ENCODE data around the gene CYP27A1. TPM values are rescaled to one million over a fixed set of nuclear protein-coding genes. Genes with fewer than 3 reads are reported as not detected.

Gene CYP27A1
- total and polyA plus RNA-seq, 2 of the 4 experiments (the other 2 are of a cell fraction), result 5.2 to 5.3 TPM

DNA sequence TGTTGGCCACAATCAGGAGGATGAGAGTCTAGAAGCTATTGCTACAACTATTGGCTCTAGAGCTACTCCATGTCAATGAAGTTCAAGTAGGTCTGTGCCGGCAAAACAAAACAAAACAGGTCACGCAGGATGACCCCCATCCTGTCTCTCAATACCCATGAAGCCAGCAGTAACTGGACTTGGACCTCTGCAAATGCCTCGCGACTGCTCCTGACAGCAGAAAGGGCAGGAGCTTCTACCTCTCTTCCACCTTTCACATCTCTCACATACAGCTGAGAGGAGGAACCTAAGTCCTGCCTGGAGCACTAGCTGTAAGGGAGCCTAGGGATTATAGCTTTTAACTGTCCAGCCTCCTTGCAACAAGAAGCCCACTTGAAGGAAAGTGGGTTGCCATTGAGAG lies 33.7 kb downstream of the CYP27A1 start:
- H3K36me3 ChIP-seq (ENCODE audit: control insufficient read depth, insufficient read depth, low read length), result peaks cover 27% of the 10 kb centered on the region
- no CpG with 5 or more reads among the region's 4 CpGs for WGBS, 2 experiments (ENCODE audit: extremely low coverage in 2 of 2, insufficient read length in 1 of 2)
- no peak overlapping the region for H2BK5ac ChIP-seq (ENCODE audit: low read depth, low read length, poor library complexity, severe bottlenecking)
- H3K56ac ChIP-seq (ENCODE audit: extremely low read depth, insufficient read depth, low read length), result no peak overlapping the region
- H2BK120ac ChIP-seq (ENCODE audit: low read depth, low read length), result no peak overlapping the region
- H2AK5ac ChIP-seq (ENCODE audit: low read depth, low read length), result no peak overlapping the region
- H3K4me1 ChIP-seq (ENCODE audit: control insufficient read depth, insufficient read depth, low read length), result peaks cover 1% of the 10 kb centered on the region; the same call in 1 of the 2 replicates
- dilution Hi-C loops (cut with HindIII; ENCODE audit: low sequenced_read_pairs, unreplicated experiment), result no loop called here
- no peak overlapping the region for H3K23ac ChIP-seq (ENCODE audit: low read depth, low read length)
- H3K4ac ChIP-seq (ENCODE audit: low read depth, low read length), result no peak overlapping the region
- TF ChIP-seq, protein P1, sequence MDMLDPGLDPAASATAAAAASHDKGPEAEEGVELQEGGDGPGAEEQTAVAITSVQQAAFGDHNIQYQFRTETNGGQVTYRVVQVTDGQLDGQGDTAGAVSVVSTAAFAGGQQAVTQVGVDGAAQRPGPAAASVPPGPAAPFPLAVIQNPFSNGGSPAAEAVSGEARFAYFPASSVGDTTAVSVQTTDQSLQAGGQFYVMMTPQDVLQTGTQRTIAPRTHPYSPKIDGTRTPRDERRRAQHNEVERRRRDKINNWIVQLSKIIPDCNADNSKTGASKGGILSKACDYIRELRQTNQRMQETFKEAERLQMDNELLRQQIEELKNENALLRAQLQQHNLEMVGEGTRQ (IDR thresholded peaks at IDR 0.05; ENCODE audit: low read depth, low read length), result no peak
- TF ChIP-seq RCOR1 (IDR thresholded peaks at IDR 0.05; ENCODE audit: insufficient replicate concordance, low read length), result no peak
- no peak for TF ChIP-seq NFE2L2 (IDR thresholded peaks at IDR 0.05; ENCODE audit: low read depth, low read length)
- no peak for TF ChIP-seq FOS (IDR thresholded peaks at IDR 0.05; ENCODE audit: low read depth, low read length)
- no peak for TF ChIP-seq CEBPB (IDR thresholded peaks at IDR 0.05; ENCODE audit: low read depth, low read length)
- TF ChIP-seq POLR2A (IDR thresholded peaks at IDR 0.05; ENCODE audit: low read depth, low read length), result no peak
- no peak for TF ChIP-seq SMC3 (IDR thresholded peaks at IDR 0.05; ENCODE audit: low read depth, low read length)
- no peak for TF ChIP-seq RAD21 (IDR thresholded peaks at IDR 0.05; ENCODE audit: low read length)
- TF ChIP-seq CHD1 (IDR thresholded peaks at IDR 0.05; ENCODE audit: low read depth, low read length), result no peak
- TF ChIP-seq MAZ (IDR thresholded peaks at IDR 0.05; ENCODE audit: borderline replicate concordance, low read depth, low read length), result no peak
- TF ChIP-seq BHLHE40 (IDR thresholded peaks at IDR 0.05; ENCODE audit: low read depth, low read length), result no peak
- no peak for TF ChIP-seq MAFK (IDR thresholded peaks at IDR 0.05; ENCODE audit: low read depth, low read length)
- TF ChIP-seq RFX5 (IDR thresholded peaks at IDR 0.05; ENCODE audit: low read depth, low read length), result no peak
- TF ChIP-seq, protein P2, sequence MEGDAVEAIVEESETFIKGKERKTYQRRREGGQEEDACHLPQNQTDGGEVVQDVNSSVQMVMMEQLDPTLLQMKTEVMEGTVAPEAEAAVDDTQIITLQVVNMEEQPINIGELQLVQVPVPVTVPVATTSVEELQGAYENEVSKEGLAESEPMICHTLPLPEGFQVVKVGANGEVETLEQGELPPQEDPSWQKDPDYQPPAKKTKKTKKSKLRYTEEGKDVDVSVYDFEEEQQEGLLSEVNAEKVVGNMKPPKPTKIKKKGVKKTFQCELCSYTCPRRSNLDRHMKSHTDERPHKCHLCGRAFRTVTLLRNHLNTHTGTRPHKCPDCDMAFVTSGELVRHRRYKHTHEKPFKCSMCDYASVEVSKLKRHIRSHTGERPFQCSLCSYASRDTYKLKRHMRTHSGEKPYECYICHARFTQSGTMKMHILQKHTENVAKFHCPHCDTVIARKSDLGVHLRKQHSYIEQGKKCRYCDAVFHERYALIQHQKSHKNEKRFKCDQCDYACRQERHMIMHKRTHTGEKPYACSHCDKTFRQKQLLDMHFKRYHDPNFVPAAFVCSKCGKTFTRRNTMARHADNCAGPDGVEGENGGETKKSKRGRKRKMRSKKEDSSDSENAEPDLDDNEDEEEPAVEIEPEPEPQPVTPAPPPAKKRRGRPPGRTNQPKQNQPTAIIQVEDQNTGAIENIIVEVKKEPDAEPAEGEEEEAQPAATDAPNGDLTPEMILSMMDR (conservative IDR thresholded peaks at IDR 0.05; ENCODE audit: low read depth, low read length), result no peak
- no peak for TF ChIP-seq MXI1 (IDR thresholded peaks at IDR 0.05; ENCODE audit: borderline replicate concordance, low read depth, low read length)
- no peak overlapping the region for H4K5ac ChIP-seq (ENCODE audit: low read depth, low read length)
- H4K20me1 ChIP-seq (ENCODE audit: insufficient read depth, low read length), result no peaks in the 10 kb centered on the region
- H3K4me3 ChIP-seq (ENCODE audit: insufficient read depth, low read depth, low read length), result no peak overlapping the region
- no peak overlapping the region for H4K91ac ChIP-seq (ENCODE audit: insufficient read depth, low read depth, low read length)
- H3K14ac ChIP-seq (replicated peaks; ENCODE audit: low read depth, low read length), result no peak overlapping the region
- ATAC-seq (ENCODE audit: low read depth) (no peak), DNase-seq (no peak)
- H3K9ac ChIP-seq (ENCODE audit: low read depth, low read length), result no peak overlapping the region
- no peak overlapping the region for H2BK15ac ChIP-seq (ENCODE audit: low read depth, low read length)
- H4K8ac ChIP-seq (ENCODE audit: low read depth in 2 of 2, low read length in 2 of 2), result no peak overlapping the region
- no peak overlapping the region for H2AK9ac ChIP-seq (replicated peaks; ENCODE audit: low read depth, low read length, poor library complexity)
- in situ Hi-C loops (cut with MboI; ENCODE audit: low sequenced_read_pairs), result no loop called here
- no peak overlapping the region for H3K4me2 ChIP-seq (ENCODE audit: low read depth, low read length)
- no peak overlapping the region for H3K27ac ChIP-seq (ENCODE audit: insufficient read depth, low read length)
- H3K9me3 ChIP-seq (ENCODE audit: control insufficient read depth, insufficient read depth, low read length), result no peaks in the 10 kb centered on the region
- no TSS peak for BruUV-seq (replicated peaks)
- H3K9me1 ChIP-seq (ENCODE audit: insufficient read depth, low read length), result no peaks in the 10 kb centered on the region; the same call in 1 of the 2 replicates
- H3K27me3 ChIP-seq (ENCODE audit: control insufficient read depth, insufficient read depth, low read length), result no peaks in the 10 kb centered on the region; the same call in 1 of the 2 replicates
- POLR2A ChIA-PET (ENCODE audit: unreplicated experiment), result no interaction called here
- no peak overlapping the region for H2AFZ ChIP-seq (replicated peaks; ENCODE audit: low read length, poor library complexity)
- no peak overlapping the region for H2BK20ac ChIP-seq (ENCODE audit: low read depth, low read length)
- intact Hi-C loops (cut with micrococcal nuclease), result no loop called here
- CTCF ChIA-PET, result no interaction called here
- H3K18ac ChIP-seq (ENCODE audit: low read depth, low read length), result no peak overlapping the region
- no peaks in the 10 kb centered on the region for H3K79me1 ChIP-seq (ENCODE audit: low read depth in 1 of 2, low read length in 2 of 2)

Measured in IMR-90 (cell line).